ACHN (cell line): Measurements from ENCODE around the gene RBM44.
"Not testable (repeated sequence)": the region's sequence is repeated elsewhere in the genome, so short reads cannot be mapped to it uniquely, and the experiment has no call there.

ENCODE experiments used
- DNase-seq: peaks from one replicate; pipeline ENCODE4 v3.0.0-alpha.2; 2015
- in situ Hi-C: cut with HindIII; loops from 2 replicates; pipeline ENCODE4 v1.10.0; 2017; ENCODE audit warnings: low sequenced_read_pairs, low pct_ligation_motif_present, low pct_unique_long_range_greater_than_20kb

RBM44 gene

DNA sequence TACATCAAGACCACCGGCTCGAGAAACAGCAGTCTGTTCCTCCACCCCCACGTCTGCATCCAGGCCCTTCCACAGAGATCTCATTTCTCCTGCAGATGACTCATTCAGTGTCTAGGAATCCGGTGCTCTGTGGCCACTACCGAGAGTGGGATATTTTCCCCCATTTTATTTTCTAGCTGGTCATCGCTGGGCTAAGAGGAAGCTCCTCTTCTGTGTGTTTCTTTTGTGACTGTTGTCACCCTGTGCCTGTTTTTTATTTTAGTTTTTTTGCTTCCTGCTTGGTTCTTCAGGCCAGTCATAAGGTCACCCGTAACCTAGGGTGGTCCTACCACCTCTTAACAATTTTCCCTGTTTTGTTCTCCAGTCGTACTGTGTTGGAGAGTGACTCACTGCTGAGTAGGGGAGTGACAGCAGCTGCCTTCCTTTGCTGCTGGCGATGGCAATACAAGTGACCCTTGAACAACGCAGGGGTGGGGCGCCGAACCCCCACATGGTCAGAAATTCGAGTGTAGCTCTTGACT is 67.6 kb downstream of the RBM44 start:
- DNase-seq: peak; percentile 11
- in situ Hi-C loops: no loop called here

- in situ Hi-C loops: no loop called here
- DNase-seq: no peak
Observed at GRCh38 chr2:237867465-237867864, 68.9 kb downstream of the RBM44 start.

DNA sequence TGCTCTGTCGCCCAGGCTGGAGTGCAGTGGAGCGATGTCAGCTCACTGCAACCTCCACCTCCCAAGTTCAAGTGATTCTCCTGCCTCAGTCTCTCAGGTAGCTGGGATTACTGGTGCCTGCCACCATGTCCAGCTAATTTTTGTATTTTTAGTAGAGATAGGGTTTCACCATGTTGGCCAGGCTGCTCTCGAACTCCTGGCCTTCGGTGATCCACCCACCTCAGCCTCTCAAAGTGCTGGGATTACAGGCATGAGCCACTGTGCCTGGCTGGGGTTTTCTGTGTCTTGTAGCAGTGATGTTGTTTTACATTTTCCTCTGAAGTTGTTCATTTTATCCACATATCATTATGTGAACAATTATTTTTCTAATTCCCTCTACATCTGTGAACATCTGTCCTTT is 69.5 kb downstream of the RBM44 start:
- in situ Hi-C loops, DNase-seq: not testable (repeated sequence)

- no peak for DNase-seq
- in situ Hi-C loops: no loop called here
Observed at GRCh38 chr2:237868631-237869342, 70.2 kb downstream of the RBM44 start.

DNA sequence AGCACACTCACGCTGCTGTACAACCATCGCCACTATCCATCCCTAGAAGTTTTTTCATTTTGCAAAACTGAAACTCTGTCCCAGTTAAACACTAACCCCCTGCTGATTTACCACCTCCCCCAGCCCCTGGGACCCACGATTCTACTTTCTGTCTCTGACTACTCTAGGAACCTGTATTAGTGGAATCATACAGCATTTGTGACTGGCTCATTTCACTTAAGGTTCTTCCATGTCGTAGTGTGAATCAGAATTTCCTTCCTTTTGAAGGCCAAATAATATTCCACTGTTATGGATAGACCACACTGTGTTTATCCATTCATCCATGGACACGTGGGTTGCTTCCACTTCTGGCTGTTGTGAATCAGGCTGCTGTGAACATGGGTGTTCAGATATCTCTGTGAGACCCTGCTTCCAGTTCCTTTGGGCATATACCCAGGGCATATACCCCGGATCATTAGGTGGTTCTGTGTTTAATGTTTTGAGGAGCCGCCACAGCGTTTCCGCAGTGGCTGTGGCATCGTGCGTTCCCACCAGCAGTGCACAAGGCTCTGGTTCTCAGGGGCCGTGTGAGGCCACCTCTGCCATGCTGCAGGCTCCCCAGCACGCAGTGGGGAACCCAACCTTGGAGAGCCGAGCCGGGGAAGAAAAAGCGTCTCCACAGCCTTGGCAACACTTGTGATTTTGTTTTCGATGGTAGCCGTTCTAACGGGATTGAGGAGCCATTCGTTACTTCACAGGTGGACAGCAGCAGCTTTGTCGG is 70.9 kb downstream of the RBM44 start:
- in situ Hi-C loops: no loop called here
- DNase-seq: no peak

DNA sequence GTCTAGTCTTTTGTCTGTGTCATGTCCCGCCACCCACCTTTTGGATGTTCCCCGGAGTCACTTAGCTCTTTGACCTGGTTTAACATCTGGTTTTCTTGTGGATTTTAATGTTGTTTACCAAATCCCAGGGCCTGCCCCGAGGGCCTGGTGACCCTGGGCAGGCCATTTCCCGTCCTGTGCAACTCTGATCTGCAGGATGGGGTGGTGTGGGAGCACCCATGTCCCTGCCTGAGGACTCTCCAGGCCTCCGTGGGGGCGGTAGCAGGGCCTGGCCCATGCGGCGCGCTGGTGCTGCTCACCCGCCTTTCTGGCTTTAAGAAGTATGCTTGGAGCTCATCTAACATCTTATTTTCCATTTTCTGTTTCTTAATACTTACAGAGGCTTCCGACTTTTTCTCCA is 71.5 kb downstream of the RBM44 start:
- in situ Hi-C loops: no loop called here
- no peak for DNase-seq

- DNase-seq: no peak
- in situ Hi-C loops: no loop called here
Observed at GRCh38 chr2:237870754-237871651, 72.4 kb downstream of the RBM44 start.

- in situ Hi-C loops: no loop called here
- no peak for DNase-seq
Observed at GRCh38 chr2:237872178-237872887, 73.8 kb downstream of the RBM44 start.

DNA sequence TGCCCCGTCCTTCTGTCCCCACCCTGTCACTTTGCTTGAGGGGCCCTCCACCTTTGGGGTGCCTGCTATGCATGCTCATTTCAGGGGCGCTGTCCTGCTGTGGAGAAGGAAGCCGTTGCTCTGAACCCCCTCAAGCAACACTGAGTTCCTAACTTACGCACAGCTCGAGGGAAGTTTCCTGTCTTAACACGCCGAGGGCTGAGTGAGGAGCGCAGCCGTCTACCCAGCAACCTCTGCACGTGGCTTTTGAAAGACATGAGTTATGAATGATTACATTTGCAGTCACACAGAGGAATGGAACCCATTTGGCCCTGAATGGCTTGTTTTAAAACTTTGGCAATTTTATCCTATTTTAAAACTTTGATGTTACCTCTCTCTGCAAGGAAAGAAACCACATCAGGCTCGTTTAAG is 74.8 kb downstream of the RBM44 start:
- DNase-seq: no peak
- in situ Hi-C loops: no loop called here

DNA sequence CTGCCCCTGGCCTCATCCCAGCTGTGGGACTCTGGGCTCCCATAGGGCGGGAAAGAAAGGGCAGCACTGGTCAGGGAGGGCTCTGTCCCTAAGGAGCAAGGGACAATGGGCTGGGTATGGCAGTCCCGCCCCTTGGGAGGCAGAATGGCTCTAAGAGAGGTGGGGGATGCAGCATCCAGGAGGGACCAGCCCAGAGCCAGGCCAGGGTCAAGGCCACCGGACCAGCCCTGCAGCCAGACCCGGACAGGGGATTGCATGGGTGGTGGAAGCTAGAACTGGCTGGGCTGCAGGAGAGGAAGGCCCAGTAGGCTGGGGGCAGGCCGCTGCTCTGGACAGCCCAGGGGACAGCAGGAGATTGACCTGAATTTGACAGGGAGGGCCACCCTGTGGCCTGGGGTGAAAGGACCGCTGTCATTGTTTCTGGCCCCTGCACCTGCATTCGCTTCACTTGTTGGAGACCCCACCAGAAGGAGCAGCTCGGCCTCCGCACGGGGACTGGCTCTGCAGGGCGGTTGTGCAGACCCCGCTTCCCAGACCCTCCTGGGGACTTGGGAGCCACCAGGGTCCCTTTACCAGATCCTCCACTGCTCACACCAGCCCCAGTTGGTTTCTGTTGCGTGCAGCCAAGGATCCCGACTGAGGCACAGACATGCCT is 75.4 kb downstream of the RBM44 start:
- in situ Hi-C loops: no loop called here
- DNase-seq: no peak

GRCh38 chr2:237874585-237875161 is 76.1 kb downstream of the RBM44 start:
- peak; percentile 67 for DNase-seq
- in situ Hi-C loops: no loop called here

- in situ Hi-C loops: no loop called here
- DNase-seq: no peak
Observed at GRCh38 chr2:237875256-237876060, 76.9 kb downstream of the RBM44 start.

GRCh38 chr2:237876061-237876526 is 77.5 kb downstream of the RBM44 start:
- in situ Hi-C loops: no loop called here
- no peak for DNase-seq

DNA sequence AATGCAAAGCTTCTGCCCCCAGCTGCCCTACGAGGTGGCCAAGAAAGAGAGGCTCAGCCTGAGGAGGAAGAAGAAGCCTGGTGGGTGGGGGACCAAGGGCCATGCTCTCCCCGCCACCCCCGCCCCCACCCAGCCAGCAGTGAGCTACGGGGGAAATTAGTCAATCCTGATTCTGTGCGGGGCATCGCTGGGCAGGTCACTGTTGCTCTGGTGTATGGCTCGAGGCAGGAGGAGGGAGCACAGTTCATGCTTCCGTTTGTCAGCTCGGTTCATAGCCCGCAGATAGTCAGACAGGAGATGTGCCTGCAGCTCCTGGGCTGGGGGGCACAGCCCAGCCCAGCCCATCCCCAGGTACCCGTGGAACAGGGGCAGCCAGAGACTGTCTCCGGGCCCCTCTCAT is 78.0 kb downstream of the RBM44 start:
- in situ Hi-C loops: no loop called here

GRCh38 chr2:237876951-237877491 is 78.4 kb downstream of the RBM44 start:
- in situ Hi-C loops: no loop called here

More for the DNA sequence above, 78.0 kb downstream of the RBM44 start:
- no peak for DNase-seq

GRCh38 chr2:237877576-237878307 is 79.2 kb downstream of the RBM44 start:
- in situ Hi-C loops: no loop called here
- no peak for DNase-seq

More at GRCh38 chr2:237876951-237877491, 78.4 kb downstream of the RBM44 start:
- no peak for DNase-seq
